Activated CD4-positive, alpha-beta T cell treated with anti-CD3 and anti-CD28 coated beads, Interleukin-2, Interleukin-6, amounts not matched to agents 100 ng/mL and 50 ng/mL, durations not matched to agents 16 hours and 8 hours (primary cell): ENCODE data around the gene GREB1.

Source experiments
- DNase-seq: peaks from one replicate; pipeline ENCODE4 v3.0.0-alpha.2; 2020

GREB1 gene, protein sequence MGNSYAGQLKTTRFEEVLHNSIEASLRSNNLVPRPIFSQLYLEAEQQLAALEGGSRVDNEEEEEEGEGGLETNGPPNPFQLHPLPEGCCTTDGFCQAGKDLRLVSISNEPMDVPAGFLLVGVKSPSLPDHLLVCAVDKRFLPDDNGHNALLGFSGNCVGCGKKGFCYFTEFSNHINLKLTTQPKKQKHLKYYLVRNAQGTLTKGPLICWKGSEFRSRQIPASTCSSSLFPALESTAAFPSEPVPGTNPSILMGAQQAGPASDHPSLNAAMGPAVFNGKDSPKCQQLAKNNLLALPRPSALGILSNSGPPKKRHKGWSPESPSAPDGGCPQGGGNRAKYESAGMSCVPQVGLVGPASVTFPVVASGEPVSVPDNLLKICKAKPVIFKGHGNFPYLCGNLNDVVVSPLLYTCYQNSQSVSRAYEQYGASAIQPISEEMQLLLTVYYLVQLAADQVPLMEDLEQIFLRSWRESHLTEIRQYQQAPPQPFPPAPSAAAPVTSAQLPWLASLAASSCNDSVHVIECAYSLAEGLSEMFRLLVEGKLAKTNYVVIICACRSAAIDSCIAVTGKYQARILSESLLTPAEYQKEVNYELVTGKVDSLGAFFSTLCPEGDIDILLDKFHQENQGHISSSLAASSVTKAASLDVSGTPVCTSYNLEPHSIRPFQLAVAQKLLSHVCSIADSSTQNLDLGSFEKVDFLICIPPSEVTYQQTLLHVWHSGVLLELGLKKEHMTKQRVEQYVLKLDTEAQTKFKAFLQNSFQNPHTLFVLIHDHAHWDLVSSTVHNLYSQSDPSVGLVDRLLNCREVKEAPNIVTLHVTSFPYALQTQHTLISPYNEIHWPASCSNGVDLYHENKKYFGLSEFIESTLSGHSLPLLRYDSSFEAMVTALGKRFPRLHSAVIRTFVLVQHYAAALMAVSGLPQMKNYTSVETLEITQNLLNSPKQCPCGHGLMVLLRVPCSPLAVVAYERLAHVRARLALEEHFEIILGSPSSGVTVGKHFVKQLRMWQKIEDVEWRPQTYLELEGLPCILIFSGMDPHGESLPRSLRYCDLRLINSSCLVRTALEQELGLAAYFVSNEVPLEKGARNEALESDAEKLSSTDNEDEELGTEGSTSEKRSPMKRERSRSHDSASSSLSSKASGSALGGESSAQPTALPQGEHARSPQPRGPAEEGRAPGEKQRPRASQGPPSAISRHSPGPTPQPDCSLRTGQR (N-terminal part only)

DNA sequence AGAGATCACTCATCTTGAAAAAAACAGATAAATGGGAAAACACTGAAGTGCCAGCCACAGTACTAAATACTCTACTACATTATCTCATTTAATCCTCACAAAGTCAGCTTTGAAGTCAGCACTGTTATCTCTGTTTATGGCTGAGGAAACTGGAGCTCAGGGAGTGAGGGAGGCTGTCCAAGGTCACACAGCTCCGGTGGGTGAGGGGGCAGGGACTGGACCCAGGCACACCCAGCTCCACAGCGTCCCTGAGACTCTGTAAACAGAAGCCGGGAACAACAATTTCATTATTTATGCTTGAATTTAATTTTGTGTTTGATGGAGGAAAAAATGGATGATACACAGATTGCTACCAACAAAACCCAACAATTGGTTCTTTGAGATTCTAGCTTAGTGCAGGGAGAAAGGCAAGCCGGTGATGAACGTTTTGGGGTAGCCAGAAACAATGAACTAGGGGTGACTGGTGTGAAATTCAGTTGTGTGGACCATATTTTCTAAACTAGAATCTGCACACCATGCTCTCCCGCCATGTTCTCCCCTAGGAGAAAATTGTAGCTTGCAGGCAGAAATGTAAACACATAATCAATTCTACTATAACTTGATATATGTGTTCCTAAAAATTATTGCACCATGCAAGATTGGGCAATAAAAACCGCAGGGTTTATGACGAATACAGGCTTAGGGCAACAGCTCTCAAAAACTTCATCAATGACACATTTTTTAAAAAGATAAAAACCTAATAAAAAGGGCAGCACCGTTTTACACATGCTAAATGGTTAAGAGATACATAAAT is at the start of gene GREB1:
TSS of gene GREB1 (plus strand) at position 768 of the 793 bp plus-strand sequence. CDS start 22,570 bp downstream, outside the sequence.
- DNase-seq, result no peak

DNA sequence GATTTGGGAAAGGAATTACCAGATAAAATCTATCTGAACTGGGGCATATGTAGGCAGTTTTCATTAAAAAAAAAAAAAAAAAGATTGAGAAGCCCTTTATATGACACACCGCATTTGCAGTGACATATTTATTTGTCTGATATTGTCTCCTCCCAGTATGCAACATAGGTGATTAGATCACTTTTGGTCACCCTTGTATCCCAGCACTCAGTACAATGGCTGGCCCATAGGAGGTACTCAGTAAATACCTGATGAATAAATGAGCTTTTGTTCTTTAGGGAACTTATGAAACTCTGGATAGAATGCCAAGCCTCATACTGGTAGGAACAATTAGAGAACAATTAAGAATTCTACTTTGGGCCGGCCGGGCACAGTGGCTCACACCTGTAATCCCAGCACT is 45.0 kb upstream of the GREB1 start:
- DNase-seq, result no peak

DNA sequence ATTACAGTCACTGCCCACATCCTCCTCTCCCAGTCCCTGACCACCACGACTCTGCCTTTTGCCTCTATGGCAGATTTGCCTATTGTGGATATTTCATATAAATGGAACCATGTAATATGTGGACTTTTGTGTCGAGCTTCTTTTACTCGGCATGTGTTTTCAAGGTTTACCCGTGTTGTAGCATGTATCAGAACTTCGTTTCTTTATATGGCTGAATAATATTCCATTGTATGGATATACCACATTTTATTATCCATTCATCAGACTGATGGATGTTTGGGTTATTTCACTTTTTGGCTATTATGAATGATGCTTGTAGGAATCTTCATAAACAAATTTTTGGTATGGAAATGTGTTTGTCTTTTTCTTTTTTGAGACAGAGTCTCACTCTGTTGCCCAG is 43.7 kb upstream of the GREB1 start:
- DNase-seq, result no peak

DNA sequence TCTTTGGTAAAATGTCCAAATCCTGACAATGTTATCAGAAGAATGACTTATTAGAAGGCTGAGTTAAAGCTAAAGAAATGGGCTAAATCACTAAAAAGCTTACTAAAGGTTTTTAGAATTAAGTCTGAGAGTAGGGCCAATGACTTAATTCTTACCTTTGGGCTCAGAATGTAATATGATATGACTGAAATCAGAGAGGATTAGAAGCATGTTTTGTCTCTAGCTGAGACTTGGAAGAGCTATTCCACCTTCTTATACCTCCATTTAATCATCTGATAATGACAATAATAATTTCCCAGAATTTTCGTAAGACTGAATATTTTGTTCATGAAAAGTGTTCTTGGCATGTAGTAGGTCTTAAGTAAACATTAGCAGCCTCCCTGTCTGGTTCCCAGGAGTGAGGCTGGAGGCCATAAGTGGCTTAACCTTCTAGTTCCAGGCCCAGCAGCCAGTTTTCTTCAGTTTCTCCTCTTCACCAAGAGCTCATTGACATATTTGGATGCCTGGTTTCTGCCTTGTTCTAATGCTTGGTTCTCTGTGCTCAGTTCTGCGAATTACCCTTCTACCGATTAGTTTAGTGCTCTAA is 42.4 kb upstream of the GREB1 start:
- DNase-seq, result no peak

DNA sequence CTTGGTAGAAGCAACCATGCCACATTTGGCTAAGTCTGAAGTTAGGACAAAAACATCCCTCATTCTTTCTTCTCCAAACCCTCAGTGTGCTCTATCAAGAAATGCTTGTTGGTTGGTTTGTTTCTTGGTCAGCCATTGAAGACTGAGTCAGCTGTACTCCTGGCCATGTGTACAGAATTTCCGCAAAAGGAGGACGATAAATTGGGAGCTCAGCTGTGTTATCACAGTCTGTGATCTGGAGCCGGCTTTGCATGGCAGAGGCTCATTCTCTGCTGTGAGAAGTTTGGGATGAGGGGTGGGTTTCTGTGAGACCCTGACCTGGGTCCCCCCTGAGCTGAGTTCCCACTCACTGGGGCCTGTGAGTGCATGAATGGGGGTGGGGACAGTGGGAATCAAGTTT is 41.6 kb upstream of the GREB1 start:
- no peak for DNase-seq

DNA sequence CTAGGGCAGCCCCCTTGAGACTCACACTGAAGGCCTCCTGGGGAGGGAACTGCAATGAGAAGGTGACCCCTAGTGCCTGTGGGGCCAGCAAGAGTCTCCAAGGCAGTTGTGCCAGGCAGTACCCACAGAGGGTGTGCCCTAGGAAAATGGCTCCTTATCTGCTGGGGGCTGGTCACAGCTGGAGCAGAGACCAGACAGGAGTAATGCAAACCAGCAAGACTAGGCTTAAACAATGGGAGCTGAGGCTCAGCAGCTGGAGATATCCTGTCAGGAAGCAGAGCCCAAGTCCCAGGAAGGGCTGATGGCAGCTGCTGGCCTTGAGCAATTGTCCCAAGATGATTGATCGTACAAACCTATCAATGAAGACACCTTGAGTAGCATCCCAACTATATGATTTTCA is 41.1 kb upstream of the GREB1 start:
- no peak for DNase-seq

DNA sequence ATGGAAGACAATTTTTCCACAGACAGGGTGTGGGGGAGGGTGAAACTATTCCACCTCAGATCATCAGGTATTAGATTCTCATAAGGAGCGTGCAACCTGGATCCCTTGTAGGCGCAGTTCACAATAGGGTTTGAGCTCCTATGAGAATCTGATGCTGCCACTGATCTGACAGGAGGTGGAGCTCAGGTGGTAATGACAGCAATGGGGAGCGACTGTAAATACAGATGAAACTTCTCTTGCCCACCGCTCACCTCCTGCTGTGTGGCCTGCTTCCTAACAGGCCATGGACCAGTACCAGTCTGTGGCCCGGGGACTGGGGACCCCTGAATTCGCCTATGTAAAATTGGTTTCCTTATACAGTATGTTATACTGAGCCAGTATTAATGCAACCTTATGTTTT is 40.6 kb upstream of the GREB1 start:
- no peak for DNase-seq

DNA sequence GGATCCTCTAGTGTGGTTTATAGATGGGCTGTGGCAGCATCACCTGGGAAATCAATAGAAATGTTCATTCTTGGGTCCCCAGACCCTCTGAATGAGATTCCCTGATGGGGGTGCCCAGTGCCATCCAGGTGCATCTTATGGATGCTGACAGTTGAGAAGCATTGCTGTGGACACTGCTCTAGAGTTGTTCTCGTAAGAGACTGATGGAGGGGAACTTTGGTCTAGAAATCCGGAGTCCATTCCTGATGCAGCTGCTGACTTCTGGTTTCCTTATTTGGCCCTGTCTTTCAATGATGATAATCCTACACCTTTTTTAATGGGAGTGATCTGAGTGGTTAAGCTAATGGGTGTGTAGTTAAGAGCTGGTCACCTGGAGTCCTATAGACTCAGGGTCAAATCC is 39.5 kb upstream of the GREB1 start:
- DNase-seq, result no peak

DNA sequence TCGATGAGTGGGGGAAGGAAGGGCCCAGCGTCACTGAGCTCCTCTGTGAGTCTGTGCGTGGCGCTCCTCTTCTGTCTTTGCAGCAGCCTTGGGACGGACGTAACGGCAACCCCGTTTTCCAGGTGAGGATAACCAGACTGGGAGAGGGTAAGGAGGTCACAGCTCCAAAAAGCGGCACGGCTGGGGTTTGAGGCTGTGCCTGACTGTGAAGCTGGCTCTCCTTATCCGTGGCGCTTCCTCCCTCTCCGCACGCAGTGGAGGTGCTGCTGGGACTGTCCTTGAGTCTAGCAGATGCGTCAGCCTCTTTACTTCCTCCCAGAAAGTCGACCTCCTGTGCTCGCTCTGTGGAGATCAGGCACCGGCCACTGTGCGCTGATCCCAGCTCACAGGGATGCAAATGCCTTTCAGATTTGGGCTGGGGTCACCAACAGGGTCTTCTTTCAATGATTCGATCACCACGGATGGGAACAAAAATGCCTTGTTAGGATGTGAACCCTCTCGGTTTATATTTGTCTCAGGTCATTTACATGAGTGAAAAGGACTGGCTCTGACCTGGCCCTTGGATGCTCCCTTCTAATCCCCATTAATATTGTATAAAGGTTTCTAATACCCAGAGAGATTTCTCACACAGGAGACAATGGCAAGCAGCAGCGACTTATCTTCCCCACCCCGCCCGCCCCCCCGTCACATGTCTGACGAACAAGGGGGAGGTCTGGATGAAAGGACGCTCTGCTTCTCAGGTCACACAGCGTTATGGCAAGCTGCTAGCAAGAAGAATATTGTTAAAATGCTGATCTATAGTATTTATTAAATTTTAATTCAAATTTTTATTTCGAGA is 37.8 kb upstream of the GREB1 start:
- DNase-seq, result no peak

DNA sequence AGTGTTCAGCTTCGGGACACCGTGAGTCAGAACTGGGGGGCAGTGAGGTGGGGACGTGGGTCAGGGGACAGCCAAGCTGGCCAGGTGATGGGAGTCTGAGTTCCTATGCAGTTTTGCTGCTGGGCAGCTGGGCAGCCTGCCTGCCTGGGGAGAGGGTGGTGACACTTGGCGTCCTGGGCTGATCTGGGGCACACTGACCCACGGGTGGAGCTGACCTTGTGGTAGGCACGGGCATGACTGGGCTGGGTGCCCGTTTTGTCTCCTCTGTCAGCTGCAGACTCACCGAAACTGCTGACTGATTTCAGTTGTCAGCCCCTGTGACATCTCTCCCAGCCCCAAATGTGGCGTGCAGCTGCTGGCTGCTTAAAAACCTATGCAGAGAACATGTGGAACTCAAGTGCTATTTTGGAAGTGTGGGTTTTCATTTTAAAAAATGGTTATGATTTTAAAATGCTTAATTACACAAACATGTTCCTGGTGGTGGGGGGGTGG is 35.3 kb upstream of the GREB1 start:
- DNase-seq, result peak; percentile 50

DNA sequence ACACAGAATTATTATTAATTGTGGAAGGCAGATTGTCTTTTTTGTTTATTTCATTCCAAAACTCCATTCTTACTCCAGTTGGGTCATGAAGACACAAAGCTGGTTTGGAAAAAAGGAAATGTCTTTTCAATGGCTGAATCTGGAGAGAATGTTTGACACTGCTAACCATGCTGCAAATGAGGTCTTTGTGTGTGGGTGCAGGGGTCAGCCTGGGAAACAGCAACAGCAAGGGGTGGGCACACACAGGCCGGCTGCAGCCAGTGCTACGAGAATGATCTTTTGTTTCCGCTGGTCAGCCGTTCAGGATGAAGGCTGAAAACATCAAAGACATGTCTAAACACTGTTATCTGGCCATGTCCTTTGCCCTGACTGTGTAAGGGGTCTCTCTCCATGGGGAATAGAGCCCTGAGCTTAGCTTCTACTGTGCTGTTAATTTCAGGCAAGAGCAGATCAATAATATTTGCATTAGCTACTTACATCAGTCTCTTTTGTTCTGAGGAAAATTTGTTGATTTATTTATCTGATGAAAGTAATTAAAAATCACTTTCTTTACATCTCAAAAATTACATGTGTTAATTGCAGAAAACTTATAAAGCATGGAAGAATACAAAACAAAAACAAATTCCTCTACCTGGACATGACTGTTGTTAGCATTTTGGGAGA is 34.6 kb upstream of the GREB1 start:
- no peak for DNase-seq

DNA sequence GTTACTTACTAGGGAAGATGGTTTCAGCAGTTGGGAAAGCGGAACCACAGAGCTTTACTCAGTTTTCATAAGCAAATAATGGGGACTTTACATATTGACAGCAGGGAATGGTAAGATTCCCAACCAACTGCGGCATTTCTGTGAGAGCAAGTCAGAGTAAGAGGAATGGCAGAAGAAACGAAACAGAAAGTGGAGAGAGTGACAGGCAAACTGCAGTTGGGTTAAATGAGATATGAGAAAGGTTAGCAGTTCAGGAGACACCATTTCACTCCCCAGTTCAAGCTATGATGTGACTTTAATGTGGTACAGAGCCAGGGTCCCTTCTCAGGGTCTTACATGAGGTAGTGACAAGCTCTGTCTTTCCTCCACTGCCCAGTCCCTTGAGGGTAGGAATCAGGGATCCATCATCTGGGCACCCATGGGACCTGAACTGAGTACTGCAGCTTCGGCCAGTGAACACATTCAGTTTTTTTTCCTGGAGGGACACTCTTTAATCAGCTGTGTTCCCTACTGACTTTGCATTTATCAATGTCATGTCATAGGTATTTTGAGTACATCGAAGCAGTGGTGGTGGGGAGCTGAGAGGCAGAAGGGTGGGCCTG is 33.0 kb upstream of the GREB1 start:
- peak; percentile 8 for DNase-seq

DNA sequence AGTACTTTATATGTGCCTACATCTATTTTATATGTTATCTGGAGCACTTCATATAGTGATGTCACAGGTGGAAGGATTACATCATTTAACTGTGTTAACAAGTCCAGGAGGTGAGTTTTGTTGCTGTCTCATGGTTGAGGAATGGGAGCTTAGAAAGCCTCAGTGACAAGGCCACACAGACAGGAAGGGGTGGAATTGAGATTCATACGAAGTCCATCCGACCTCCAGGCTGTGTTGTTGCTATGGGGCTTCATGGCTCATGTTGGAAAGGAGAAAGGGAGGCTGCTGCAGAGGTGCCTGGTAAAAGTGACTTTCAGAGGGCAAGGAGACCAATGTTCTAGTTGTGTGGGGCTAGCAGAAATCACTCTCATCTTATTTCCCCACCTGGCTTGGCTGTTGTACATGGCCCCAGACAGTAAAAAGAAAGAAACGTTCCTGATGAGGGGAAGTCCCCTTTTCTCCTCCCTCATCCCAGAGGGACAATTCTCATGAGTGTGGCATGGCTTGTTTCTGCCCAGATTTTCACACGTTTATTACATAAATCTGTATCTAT is 31.0 kb upstream of the GREB1 start:
- DNase-seq, result no peak

DNA sequence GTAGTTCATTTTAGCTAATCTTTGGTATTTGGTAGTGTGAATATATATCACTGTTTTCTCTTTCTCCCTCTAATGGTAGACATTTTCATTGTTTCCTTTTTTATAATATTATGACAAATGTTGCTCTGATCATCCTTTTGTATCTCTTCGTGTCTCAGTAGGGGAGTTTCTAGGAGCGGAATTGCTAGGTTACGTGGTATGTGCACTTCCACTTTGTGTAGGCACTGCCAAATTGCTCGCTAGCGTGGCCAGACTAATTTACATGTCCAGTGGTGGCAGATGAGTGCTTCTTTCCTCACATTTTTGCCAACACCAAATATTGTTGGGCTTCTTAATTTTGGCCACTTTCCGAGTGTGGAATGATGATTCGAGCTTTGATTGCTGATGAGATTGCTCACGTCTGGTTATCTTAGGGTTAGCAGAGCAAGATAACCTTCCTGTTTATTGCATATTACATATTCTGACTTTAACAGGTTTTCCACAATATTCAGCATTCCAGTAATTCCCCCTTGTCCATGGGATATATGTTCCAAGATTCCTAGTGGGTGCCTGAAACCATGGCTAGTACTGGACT is 30.4 kb upstream of the GREB1 start:
- no peak for DNase-seq

DNA sequence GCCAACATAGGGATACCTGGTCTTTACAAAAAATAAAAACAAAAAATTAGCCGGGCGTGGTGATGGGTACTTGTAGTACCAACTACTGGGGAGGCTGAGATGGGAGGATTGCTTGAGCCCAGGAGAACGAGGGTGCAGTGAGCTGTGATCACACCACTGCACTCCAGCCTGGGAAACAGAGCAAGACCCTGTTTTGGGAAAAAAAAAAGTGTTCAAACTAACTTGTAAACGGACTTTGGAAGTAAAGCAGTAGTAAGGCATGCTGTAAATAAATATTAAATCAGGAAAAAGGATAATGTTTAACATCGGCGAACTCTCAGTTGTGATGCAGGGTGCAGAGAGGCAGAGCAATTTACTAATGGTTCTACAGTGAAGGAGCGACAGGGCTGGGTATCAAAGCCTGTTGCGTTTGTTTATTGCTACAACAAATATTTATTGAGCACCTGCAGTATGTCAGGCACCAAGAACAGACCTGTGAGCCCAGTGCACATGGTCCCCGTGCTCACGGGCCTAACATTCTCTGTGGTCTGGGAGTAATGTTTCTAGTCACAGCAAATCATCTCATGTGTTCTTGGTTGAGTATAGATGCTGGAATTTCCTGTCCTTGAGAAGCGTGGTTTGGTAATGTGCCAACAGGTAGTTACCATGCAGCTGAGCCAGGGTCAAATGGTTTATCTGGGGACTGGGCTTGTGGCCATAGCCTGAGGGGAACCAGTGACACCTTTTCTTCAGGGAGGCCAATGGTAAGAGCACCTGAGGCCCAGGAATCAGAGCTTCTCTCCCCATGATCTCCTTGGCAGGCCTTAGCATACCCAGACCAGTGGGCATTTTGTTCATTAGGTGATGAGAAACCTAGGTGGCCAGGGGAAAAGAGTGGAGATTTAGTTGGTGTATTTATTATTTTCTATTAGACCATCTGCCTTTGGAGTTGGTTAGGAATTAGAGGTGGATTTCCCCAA is 27.9 kb upstream of the GREB1 start:
- DNase-seq, result peak; percentile 18

DNA sequence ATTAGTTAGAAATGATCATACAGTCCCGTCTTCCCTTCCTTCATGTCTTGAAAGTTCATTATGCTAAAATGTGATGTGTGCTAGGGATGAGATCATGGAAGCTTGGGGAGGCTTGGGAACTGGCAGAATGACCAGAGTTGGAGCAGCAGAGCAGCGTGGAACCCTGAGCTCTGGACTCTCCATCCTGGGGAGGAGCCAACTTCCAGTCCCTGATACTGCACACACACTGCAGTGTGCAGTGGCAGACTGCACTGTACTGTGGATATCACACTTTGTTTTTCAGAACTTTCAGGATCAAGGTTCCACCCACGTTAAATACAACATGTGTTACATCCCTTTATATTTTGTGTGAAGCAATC is 27.3 kb upstream of the GREB1 start:
- DNase-seq, result no peak

DNA sequence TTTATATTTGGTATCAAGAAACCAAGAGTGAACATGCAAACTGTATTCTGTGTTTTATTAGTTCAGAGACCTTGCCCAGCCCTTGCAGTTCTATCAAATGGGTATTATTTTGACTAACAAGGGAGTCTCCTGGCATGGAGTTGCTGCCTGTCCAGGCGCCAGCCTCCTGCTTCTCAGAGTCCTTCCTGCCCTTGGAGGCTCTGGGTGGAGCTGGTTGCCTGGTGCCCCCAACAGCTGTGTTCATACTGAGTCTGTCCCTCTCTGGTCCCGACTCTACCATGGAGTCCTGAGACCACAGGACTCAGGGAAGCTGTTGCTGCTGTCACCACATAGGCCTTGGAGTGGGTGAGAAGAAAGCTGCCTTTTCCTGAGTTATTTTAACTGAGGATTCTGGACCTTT is 26.3 kb upstream of the GREB1 start:
- DNase-seq, result no peak

DNA sequence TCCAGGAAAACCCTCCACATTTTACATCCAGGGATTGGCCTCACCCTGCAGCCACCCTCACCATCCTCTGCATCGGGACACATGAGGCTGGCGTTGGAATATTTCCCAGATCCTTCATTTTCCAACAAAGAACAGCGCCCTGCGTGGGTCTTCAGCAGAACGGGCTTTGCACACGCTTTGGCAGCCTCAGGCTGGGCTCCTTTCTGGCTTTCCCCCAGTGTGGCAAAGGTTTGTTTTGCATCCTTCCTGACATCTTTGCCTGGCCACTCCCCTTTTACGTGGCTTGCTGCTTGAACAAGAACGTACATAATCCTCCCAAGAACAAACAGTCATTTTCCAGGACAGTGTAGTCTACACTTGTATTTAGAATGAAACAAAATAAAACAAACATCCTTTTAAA is 25.6 kb upstream of the GREB1 start:
- DNase-seq, result no peak
